HCT116 (cell line): Measurements from ENCODE around the gene TSC22D1. TPM values are rescaled to one million over a fixed set of nuclear protein-coding genes. Genes with fewer than 3 reads are reported as not detected.
A peak's percentile ranks its signal among the peaks of the same experiment; 100 is the strongest.

Source experiments
- ATAC-seq: fragments of 200-7000 bp; cut with Tn5 transposase; 2 replicates; pipeline ENCODE4 v1.9.1; 2020; ENCODE audit warnings: mild to moderate bottlenecking, moderate library complexity
- BruUV-seq: library from RNA; stranded (reverse); fragments of 400-500 nt; replicated peaks from 2 replicates; lab custom pipeline; 2021; lab: Mats Ljungman, UMichigan
- CTCF ChIA-PET: fragments of 300-600 bp; sonication (Branson Sonifier 250); formaldehyde crosslinking; loops from one replicate; lab custom pipeline; 2021; ENCODE audit warnings: antibody characterized with exemption; lab: Charles Lee
- POLR2A ChIA-PET: fragments of 300-600, 350-600 bp; sonication (Branson Sonifier 250); formaldehyde crosslinking; loops from one replicate; lab custom pipeline; 2021; ENCODE audit warnings: antibody characterized with exemption; lab: Charles Lee
- RAD21 ChIA-PET, 2 experiments: fragments of 300-600 bp; sonication (Branson Sonifier 250); formaldehyde crosslinking; loops; one replicate each; lab custom pipeline; 2023; ENCODE audit warnings: low total read pairs in 2 of 2; ENCODE audit not compliant: uncharacterized antibody in 2 of 2, unreplicated experiment in 2 of 2, low non-redundant PET in 1 of 2; lab: Charles Lee
- DNase-seq: peaks from one replicate; pipeline ENCODE4 v3.0.0-alpha.2; 2010; ENCODE audit warnings: low read depth, low spot score
- H2AFZ ChIP-seq: fragments of 200-600 bp; shearing (Covaris generic), sonication (generic); 2 replicates; pipeline ENCODE4 v1.6.1; 2017; ENCODE audit warnings: low read depth, mixed run types, mixed read lengths, antibody characterized with exemption, low read length; ENCODE audit not compliant: poor library complexity, severe bottlenecking
- H3K27ac ChIP-seq: 2 replicates; pipeline ENCODE4 v1.5.1; 2012; ENCODE audit warnings: low read depth, low read length
- H3K27me3 ChIP-seq: fragments of 200-600 bp; sonication (generic); 2 replicates; pipeline ENCODE4 v1.6.1; 2016; ENCODE audit warnings: mixed run types, low read length, mixed read lengths; ENCODE audit not compliant: insufficient read depth
- H3K36me3 ChIP-seq, 2 experiments: fragments of 200-500 bp in 1 of 2; fragments of 200-600 bp in 1 of 2; sonication (Bioruptor generic) in 1 of 2; sonication (generic) in 1 of 2; 2 replicates each; pipeline versions ENCODE4 v1.5.1 to v1.6.1; 2014 to 2016; ENCODE audit warnings: low read length in 2 of 2, inconsistent platforms in 1 of 2, mixed read lengths in 1 of 2, mixed run types in 1 of 2; ENCODE audit not compliant: insufficient read depth in 2 of 2, control insufficient read depth in 1 of 2
- H3K4me1 ChIP-seq, 2 experiments: fragments of 200-600 bp in 1 of 2; sonication (generic) in 1 of 2; 2 replicates each; pipeline versions ENCODE4 v1.5.1 to v1.6.1; 2012 to 2017; ENCODE audit warnings: low read length in 2 of 2, inconsistent platforms in 1 of 2, mild to moderate bottlenecking in 1 of 2, mixed read lengths in 1 of 2, mixed run types in 1 of 2, moderate library complexity in 1 of 2; ENCODE audit not compliant: insufficient read depth in 2 of 2, control insufficient read depth in 1 of 2
- H3K4me2 ChIP-seq: fragments of 200-600 bp; sonication (generic); 2 replicates; pipeline ENCODE4 v1.6.1; 2017; ENCODE audit warnings: mixed run types, low read length, mixed read lengths
- H3K4me3 ChIP-seq, 2 experiments: fragments of 200-600 bp in 1 of 2; sonication (generic) in 1 of 2; replicated peaks in 1 of 2; 2 replicates each; pipeline ENCODE4 v1.5.1; 2011 to 2016; ENCODE audit warnings: low read length in 2 of 2, control low read depth in 1 of 2, low read depth in 1 of 2, mild to moderate bottlenecking in 1 of 2, mixed read lengths in 1 of 2, mixed run types in 1 of 2
- H3K79me2 ChIP-seq: fragments of 200-600 bp; sonication (generic); 2 replicates; pipeline ENCODE4 v1.6.1; 2017; ENCODE audit warnings: mild to moderate bottlenecking, mixed run types, low read length, moderate library complexity, mixed read lengths; ENCODE audit not compliant: insufficient read depth
- H3K9ac ChIP-seq: fragments of 200-600 bp; sonication (generic); 2 replicates; pipeline ENCODE4 v1.6.1; 2016; ENCODE audit warnings: low read length, mixed read lengths
- H3K9me2 ChIP-seq: fragments of 200-600 bp; sonication (generic), shearing (Covaris generic); 2 replicates; pipeline ENCODE4 v1.6.1; 2017; ENCODE audit warnings: mixed run types, mild to moderate bottlenecking, moderate library complexity; ENCODE audit not compliant: insufficient read depth
- H3K9me3 ChIP-seq, 2 experiments: fragments of 200-500 bp in 1 of 2; fragments of 200-600 bp in 1 of 2; sonication (Bioruptor generic) in 1 of 2; sonication (generic) in 1 of 2; 2 replicates each; pipeline ENCODE4 v1.6.1; 2014 to 2017; ENCODE audit warnings: low read length in 2 of 2, mixed read lengths in 2 of 2, inconsistent platforms in 1 of 2, low read depth in 1 of 2, mild to moderate bottlenecking in 1 of 2, mixed run types in 1 of 2, moderate library complexity in 1 of 2; ENCODE audit not compliant: control insufficient read depth in 1 of 2, insufficient read depth in 1 of 2
- H4K20me1 ChIP-seq: fragments of 200-600 bp; sonication (generic), shearing (Covaris generic); 2 replicates; pipeline ENCODE4 v1.6.1; 2017; ENCODE audit warnings: mixed run types, mild to moderate bottlenecking, moderate library complexity; ENCODE audit not compliant: insufficient read depth
- CBX3 ChIP-seq: IDR thresholded peaks from 2 replicates; pipeline ENCODE4 v1.6.1; 2012; ENCODE audit warnings: low read depth
- CEBPB ChIP-seq: IDR thresholded peaks from 2 replicates; pipeline ENCODE4 v1.6.1; 2012; ENCODE audit warnings: low read depth
- EGR1 ChIP-seq: IDR thresholded peaks from 2 replicates; pipeline ENCODE4 v1.6.1; 2012; ENCODE audit warnings: low read depth
- ELF1 ChIP-seq: IDR thresholded peaks from 2 replicates; pipeline ENCODE4 v1.6.1; 2012; ENCODE audit warnings: low read depth, borderline replicate concordance
- FOSL1 ChIP-seq: IDR thresholded peaks from 2 replicates; pipeline ENCODE4 v1.6.1; 2012; ENCODE audit warnings: low read depth
- RAD21 ChIP-seq: IDR thresholded peaks from 2 replicates; pipeline ENCODE4 v1.6.1; 2012; ENCODE audit warnings: low read depth, mild to moderate bottlenecking
- SIN3A ChIP-seq: IDR thresholded peaks from 2 replicates; pipeline ENCODE4 v1.6.1; 2012; ENCODE audit warnings: low read depth
- YY1 ChIP-seq: IDR thresholded peaks from 2 replicates; pipeline ENCODE4 v1.6.1; 2011; ENCODE audit warnings: low read length, low read depth, moderate library complexity, mild to moderate bottlenecking; ENCODE audit not compliant: insufficient replicate concordance; ENCODE audit errors: extremely low read depth
- intact Hi-C: fragments of 100-400 bp; cut with micrococcal nuclease; formaldehyde crosslinking; loops from 2 replicates; pipeline ENCODE4 v1.10.0; 2022
- total RNA-seq: library from RNA; stranded (reverse); gene quantifications from one replicate; pipeline ENCODE4 v1.2.1, GENCODE V29; 2021; ENCODE audit not compliant: unreplicated experiment
- TF ChIP-seq, protein P1 (sequence below), 3 experiments: fragments of 200-600 bp in 1 of 3; sonication (generic) in 1 of 3; IDR thresholded peaks in 2 of 3; conservative IDR thresholded peaks in 1 of 3; 2 replicates each; pipeline ENCODE4 v1.5.1; 2012 to 2017; ENCODE audit warnings: low read depth in 2 of 3, low read length in 2 of 3, antibody characterized with exemption in 1 of 3, borderline replicate concordance in 1 of 3, control low read depth in 1 of 3, mild to moderate bottlenecking in 1 of 3, mixed read lengths in 1 of 3, mixed run types in 1 of 3, moderate library complexity in 1 of 3; ENCODE audit not compliant: insufficient read depth in 1 of 3
- TF ChIP-seq, protein P2 (sequence below): IDR thresholded peaks from 2 replicates; pipeline ENCODE4 v1.6.1; 2011; ENCODE audit warnings: mild to moderate bottlenecking, low read length, moderate library complexity; ENCODE audit not compliant: insufficient replicate concordance; ENCODE audit errors: extremely low read depth
- TF ChIP-seq, protein P3 (sequence below): IDR thresholded peaks from 2 replicates; pipeline ENCODE4 v1.6.1; 2012

Gene TSC22D1
- total RNA-seq, 1 experiment from 2014 or later = 268 TPM

DNA sequence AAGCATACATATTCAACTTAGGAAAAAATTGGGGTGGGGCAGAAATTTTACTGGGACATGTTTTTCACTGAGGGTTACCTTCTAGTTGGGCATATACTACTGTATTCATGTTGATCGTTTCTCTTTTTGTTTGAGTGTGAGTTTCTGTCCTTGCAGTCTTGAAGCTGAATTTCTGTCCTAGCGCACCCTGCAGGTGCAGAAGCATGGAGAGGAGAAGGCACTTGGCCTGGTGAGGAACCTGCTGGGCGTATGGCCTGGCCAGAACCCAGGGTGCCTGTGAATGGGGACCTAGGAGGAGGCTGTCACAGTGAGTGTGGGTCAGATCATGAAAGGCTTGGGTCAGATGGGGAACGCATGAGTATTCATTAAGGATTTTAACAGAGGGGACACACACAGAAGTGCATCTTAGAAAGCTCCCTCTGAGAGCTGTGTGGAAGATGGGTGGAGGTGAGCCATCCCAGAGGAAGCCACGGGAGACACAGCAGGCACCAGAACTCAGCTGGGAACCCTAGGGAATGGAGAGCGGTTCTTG, 165.7 kb downstream of the TSC22D1 start:
- Histone ChIP-seq H3K9me3 (no peaks in the 10 kb centered on the region), H3K4me1 (peaks cover 8 to 15% of the 10 kb centered on the region in 2 experiments), H3K4me3 (no peak overlapping the region), H2AFZ (no peak overlapping the region), H3K27me3 (no peaks in the 10 kb centered on the region), H4K20me1 (no peaks in the 10 kb centered on the region), H3K9ac (no peak overlapping the region), H3K4me2 (no peak overlapping the region), H3K9me2 (no peaks in the 10 kb centered on the region), H3K79me2 (no peaks in the 10 kb centered on the region), H3K27ac (no peak overlapping the region), H3K36me3 (no peaks in the 10 kb centered on the region)
- DNase-seq (no peak), ATAC-seq (peak; percentile 41)
- ChIA-PET CTCF (no interaction called here), POLR2A (interaction anchor here (1.4 kb wide), 1 partner anchor 21 kb away, joined by 4 read pairs; no protein-coding TSS in a partner anchor), RAD21 (no interaction called here)
- no TSS peak for BruUV-seq
- intact Hi-C loops = no loop called here
- TF ChIP-seq, protein P1, sequence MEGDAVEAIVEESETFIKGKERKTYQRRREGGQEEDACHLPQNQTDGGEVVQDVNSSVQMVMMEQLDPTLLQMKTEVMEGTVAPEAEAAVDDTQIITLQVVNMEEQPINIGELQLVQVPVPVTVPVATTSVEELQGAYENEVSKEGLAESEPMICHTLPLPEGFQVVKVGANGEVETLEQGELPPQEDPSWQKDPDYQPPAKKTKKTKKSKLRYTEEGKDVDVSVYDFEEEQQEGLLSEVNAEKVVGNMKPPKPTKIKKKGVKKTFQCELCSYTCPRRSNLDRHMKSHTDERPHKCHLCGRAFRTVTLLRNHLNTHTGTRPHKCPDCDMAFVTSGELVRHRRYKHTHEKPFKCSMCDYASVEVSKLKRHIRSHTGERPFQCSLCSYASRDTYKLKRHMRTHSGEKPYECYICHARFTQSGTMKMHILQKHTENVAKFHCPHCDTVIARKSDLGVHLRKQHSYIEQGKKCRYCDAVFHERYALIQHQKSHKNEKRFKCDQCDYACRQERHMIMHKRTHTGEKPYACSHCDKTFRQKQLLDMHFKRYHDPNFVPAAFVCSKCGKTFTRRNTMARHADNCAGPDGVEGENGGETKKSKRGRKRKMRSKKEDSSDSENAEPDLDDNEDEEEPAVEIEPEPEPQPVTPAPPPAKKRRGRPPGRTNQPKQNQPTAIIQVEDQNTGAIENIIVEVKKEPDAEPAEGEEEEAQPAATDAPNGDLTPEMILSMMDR (IDR thresholded peaks at IDR 0.05 in 2 of 3, conservative IDR thresholded peaks at IDR 0.05 in 1 of 3; ENCODE audit: borderline replicate concordance in 1 of 3, insufficient read depth in 1 of 3, low read depth in 2 of 3, low read length in 2 of 3) = peak in 1 of 3 experiments; percentile 15; a peak in 1 of 6 replicates
- no peak; the same call in 1 of the 2 replicates for TF ChIP-seq RAD21

DNA sequence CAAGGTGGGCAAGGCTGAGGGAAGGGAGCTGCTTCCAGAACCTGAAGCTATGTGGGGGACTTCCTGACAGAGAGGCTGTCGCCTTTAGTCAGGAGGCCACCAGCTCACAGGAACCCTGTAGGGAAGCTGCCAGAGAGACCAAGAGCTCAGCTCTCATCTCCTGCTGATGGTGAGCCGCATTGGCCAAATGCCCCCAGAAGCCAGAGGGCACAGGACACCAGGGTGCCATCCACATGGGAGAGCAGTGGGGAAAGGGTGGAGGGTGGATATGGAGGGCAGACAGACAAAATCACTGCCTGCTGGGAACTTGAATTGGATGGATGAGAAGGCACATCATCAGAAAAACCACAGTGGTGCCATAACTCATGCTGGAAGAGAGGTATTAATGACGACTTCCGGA, 166.5 kb downstream of the TSC22D1 start:
- no peaks in the 10 kb centered on the region for H4K20me1 ChIP-seq
- no peak overlapping the region for H3K9ac ChIP-seq
- H3K4me3 ChIP-seq = no peak overlapping the region
- TF ChIP-seq ELF1 = no peak
- TF ChIP-seq, protein P2, sequence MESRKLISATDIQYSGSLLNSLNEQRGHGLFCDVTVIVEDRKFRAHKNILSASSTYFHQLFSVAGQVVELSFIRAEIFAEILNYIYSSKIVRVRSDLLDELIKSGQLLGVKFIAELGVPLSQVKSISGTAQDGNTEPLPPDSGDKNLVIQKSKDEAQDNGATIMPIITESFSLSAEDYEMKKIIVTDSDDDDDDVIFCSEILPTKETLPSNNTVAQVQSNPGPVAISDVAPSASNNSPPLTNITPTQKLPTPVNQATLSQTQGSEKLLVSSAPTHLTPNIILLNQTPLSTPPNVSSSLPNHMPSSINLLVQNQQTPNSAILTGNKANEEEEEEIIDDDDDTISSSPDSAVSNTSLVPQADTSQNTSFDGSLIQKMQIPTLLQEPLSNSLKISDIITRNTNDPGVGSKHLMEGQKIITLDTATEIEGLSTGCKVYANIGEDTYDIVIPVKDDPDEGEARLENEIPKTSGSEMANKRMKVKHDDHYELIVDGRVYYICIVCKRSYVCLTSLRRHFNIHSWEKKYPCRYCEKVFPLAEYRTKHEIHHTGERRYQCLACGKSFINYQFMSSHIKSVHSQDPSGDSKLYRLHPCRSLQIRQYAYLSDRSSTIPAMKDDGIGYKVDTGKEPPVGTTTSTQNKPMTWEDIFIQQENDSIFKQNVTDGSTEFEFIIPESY = no peak
- TF ChIP-seq SIN3A = no peak
- TF ChIP-seq CBX3 = no peak
- TF ChIP-seq EGR1 = no peak
- TF ChIP-seq, protein P3, sequence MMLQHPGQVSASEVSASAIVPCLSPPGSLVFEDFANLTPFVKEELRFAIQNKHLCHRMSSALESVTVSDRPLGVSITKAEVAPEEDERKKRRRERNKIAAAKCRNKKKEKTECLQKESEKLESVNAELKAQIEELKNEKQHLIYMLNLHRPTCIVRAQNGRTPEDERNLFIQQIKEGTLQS = no peak
- TF ChIP-seq FOSL1 = no peak
- TF ChIP-seq CEBPB = no peak
- no peak for TF ChIP-seq YY1
- BruUV-seq = no TSS peak
- peaks cover 8 to 15% of the 10 kb centered on the region in 2 experiments for H3K4me1 ChIP-seq
- intact Hi-C loops = no loop called here
- no peaks in the 10 kb centered on the region for H3K9me3 ChIP-seq
- no peak overlapping the region for H3K4me2 ChIP-seq
- no peaks in the 10 kb centered on the region for H3K9me2 ChIP-seq
- no peak overlapping the region for H3K27ac ChIP-seq
- CTCF ChIA-PET = no interaction called here
- POLR2A ChIA-PET = interaction anchor here (1.4 kb wide), 1 partner anchor 21 kb away, joined by 4 read pairs; no protein-coding TSS in a partner anchor
- ATAC-seq = no peak
- no peaks in the 10 kb centered on the region for H3K36me3 ChIP-seq
- no peaks in the 10 kb centered on the region for H3K27me3 ChIP-seq
- H2AFZ ChIP-seq = no peak overlapping the region
- DNase-seq = no peak
- RAD21 ChIA-PET = no interaction called here
- H3K79me2 ChIP-seq = no peaks in the 10 kb centered on the region
